ENCODE results near the gene BTBD9. TPM values are rescaled to one million over a fixed set of nuclear protein-coding genes. Genes with fewer than 3 reads are reported as not detected.
A peak's percentile ranks its signal among the peaks of the same experiment; 100 is the strongest.

The BTBD9 gene
- total RNA-seq, 2 experiments from 2014 or later = 6.2 to 6.4 TPM

DNA sequence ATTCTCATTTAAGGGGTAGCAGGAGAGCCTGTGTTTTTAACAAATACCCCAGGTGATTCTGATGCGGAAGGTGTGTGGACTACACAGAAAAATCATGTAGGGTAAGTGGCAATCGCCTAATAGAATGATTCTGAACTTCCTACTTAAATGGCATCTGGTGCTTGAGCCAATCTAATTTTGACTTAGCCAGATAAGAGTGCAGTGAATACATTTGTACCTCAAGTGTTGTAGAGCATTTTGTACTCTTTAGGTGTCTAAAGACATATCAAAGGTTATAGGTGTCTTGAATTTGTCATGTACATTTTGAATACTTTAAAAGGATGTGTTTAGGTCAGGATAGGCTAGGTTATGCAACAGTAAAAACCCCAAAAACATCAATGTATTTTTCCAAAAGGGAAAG, 10.0 kb upstream of the BTBD9 start:
- ATAC-seq (no peak), DNase-seq (no peak)
- Mint-ChIP-seq H3K4me1 (ENCODE audit: low read depth) (no peaks in the 10 kb centered on the region), H3K27me3 (no peaks in the 10 kb centered on the region), H3K36me3 (ENCODE audit: low read depth) (no peaks in the 10 kb centered on the region), H3K4me3 (no peak overlapping the region), H3K27ac (no peak overlapping the region), H3K9me3 (peaks cover 5% of the 10 kb centered on the region)
- ChIA-PET POLR2A (no interaction called here), CTCF (no interaction called here)
- TF ChIP-seq, protein P1, sequence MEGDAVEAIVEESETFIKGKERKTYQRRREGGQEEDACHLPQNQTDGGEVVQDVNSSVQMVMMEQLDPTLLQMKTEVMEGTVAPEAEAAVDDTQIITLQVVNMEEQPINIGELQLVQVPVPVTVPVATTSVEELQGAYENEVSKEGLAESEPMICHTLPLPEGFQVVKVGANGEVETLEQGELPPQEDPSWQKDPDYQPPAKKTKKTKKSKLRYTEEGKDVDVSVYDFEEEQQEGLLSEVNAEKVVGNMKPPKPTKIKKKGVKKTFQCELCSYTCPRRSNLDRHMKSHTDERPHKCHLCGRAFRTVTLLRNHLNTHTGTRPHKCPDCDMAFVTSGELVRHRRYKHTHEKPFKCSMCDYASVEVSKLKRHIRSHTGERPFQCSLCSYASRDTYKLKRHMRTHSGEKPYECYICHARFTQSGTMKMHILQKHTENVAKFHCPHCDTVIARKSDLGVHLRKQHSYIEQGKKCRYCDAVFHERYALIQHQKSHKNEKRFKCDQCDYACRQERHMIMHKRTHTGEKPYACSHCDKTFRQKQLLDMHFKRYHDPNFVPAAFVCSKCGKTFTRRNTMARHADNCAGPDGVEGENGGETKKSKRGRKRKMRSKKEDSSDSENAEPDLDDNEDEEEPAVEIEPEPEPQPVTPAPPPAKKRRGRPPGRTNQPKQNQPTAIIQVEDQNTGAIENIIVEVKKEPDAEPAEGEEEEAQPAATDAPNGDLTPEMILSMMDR (IDR thresholded peaks at IDR 0.05) = no peak
- intact Hi-C loops (cut with micrococcal nuclease) = no loop called here

DNA sequence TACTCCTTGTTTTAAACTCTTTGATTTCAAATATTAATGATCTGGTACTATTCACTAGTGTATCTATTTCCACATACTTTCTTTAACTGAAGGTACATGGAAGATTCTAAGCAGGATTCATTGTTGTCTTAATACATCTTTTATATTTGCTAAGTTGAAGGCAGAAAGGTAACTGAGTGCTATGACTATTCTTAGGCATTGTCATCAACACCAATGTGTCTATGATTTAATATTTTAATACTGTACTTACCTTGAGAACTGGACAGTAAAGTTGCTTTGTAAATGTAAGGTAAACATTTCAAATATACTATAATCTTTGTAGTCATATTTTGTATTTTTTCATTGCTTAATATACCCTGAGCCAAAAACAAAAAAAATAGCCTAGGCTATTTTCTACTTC, 8.9 kb upstream of the BTBD9 start:
- CTCF ChIA-PET = no interaction called here

DNA sequence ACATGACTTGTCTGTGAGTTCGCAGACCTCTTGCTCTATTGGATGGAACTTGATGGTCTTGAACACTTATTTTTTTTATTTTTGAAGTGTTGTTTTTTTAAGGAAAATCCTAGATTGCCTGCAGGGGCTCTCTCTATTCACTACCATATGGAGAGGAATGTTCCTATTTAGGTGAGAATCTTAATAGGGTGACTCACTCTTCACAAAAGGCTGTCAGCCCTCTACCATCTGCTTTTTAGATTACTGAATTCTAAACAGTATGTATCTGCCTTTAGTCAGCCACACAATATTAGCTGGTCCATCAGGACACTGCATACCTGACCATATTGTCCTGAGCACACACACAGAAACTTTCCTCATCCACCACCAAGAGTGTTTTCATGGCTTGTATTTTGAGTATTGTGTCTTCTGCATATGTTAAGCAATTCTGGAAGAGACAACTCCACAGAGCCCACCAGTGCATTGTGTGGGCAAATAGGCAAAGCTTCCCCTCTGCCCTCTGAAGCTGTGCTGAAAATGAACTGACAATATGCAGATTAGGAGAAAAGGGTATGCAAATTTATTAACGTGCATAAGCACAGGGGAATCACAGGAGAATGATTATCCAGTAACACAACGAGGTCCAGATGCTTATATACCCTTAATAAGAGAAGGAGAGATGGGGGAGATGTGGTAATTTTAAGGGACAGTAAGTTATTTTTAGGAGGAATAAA, 6.6 kb upstream of the BTBD9 start:
- Mint-ChIP-seq H3K27me3 (no peaks in the 10 kb centered on the region), H3K4me3 (no peak overlapping the region), H3K27ac (no peak overlapping the region), H3K36me3 (ENCODE audit: low read depth) (no peaks in the 10 kb centered on the region), H3K9me3 (peaks cover 3% of the 10 kb centered on the region), H3K4me1 (ENCODE audit: low read depth) (peaks cover 4% of the 10 kb centered on the region)
- ATAC-seq (no peak), DNase-seq (no peak)
- intact Hi-C loops (cut with micrococcal nuclease) = no loop called here
- ChIA-PET POLR2A (no interaction called here), CTCF (no interaction called here)
- TF ChIP-seq, protein P1 (IDR thresholded peaks at IDR 0.05) = no peak

More for the DNA sequence above, 8.9 kb upstream of the BTBD9 start:
- TF ChIP-seq, protein P1 (IDR thresholded peaks at IDR 0.05) = no peak
- DNase-seq (no peak), ATAC-seq (no peak)
- H3K27ac Mint-ChIP-seq = no peak overlapping the region
- H3K27me3 Mint-ChIP-seq = no peaks in the 10 kb centered on the region
- H3K36me3 Mint-ChIP-seq (ENCODE audit: low read depth) = no peaks in the 10 kb centered on the region
- peaks cover 5% of the 10 kb centered on the region for H3K9me3 Mint-ChIP-seq
- no peaks in the 10 kb centered on the region for H3K4me1 Mint-ChIP-seq (ENCODE audit: low read depth)
- intact Hi-C loops (cut with micrococcal nuclease) = no loop called here
- H3K4me3 Mint-ChIP-seq = no peak overlapping the region
- POLR2A ChIA-PET = no interaction called here

DNA sequence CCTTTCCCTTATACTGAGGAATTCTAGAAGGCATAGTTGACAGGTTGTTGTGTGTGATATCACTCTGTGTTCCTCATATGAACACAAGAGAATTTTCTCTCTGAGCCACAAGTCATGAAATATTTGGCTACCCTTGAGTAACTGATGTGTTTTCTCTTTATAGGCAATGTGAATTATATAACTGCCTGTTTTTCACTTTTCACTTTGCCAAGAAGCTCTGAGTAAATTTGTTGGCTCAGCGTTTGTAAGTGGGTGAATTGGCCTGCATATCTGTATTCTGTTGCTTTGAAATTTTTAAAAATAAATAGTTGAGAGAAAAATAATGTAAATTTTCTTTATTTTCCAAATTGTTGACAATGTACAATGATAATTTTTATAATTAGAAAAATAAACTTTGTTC, 5.2 kb upstream of the BTBD9 start:
- TF ChIP-seq, protein P1 (IDR thresholded peaks at IDR 0.05) = no peak
- H3K4me1 Mint-ChIP-seq (ENCODE audit: low read depth) = peaks cover 10% of the 10 kb centered on the region
- DNase-seq (no peak), ATAC-seq (no peak)
- H3K27me3 Mint-ChIP-seq = no peaks in the 10 kb centered on the region
- no peak overlapping the region for H3K4me3 Mint-ChIP-seq
- no peak overlapping the region for H3K27ac Mint-ChIP-seq
- no peaks in the 10 kb centered on the region for H3K36me3 Mint-ChIP-seq (ENCODE audit: low read depth)
- intact Hi-C loops (cut with micrococcal nuclease) = no loop called here
- ChIA-PET POLR2A (no interaction called here), CTCF (no interaction called here)
- no peaks in the 10 kb centered on the region for H3K9me3 Mint-ChIP-seq

DNA sequence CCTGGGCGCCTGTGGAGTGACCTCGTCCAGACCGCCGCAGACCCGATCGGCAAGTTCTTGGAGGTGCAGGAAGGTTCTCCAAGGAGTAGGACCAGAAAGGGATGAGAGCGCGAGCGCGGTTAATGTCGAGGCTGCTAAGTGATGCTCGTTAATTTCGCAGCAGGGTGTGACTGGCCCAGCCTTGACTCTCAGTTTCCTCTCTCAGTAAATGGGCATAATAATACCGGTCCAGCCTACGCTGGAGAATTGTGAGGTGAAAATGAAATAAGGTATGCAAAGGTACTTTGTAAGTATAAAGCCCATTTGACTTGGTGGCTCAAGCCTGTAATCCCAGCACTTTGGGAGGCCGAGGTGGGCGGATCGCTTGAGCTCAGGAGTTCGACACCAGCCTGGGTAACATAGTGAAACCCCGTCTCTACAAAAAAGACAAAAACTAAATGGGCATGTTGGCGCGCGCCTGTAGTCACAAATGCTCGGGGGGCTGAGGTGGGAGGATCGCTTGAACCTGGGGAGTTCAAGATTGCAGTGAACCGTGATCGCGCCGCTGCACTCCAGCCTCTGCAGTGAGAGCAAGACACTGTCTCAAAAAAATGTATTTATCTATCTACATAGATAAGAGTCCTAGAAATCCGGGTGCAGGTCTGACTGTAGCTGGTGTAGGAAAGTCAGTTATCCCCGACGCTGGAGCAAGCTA, 634 bp upstream of the BTBD9 start:
- no peaks in the 10 kb centered on the region for H3K36me3 Mint-ChIP-seq (ENCODE audit: low read depth)
- TF ChIP-seq, protein P1 (IDR thresholded peaks at IDR 0.05) = no peak
- no peaks in the 10 kb centered on the region for H3K27me3 Mint-ChIP-seq
- intact Hi-C loops (cut with micrococcal nuclease) = no loop called here
- peaks cover 41% of the 10 kb centered on the region for H3K4me1 Mint-ChIP-seq (ENCODE audit: low read depth)
- DNase-seq = no peak
- ATAC-seq = peak; percentile 29
- POLR2A ChIA-PET = interaction anchor here (1.0 to 2.2 kb wide), 4 partner anchors 10 to 63 kb away, joined by 3 to 6 read pairs (median 4); partner anchors contain the start of gene GLO1
- H3K27ac Mint-ChIP-seq = peak overlapping the region; percentile 93
- no peaks in the 10 kb centered on the region for H3K9me3 Mint-ChIP-seq
- CTCF ChIA-PET = interaction anchor here (1.0 kb wide), 1 partner anchor 70 kb away, joined by 4 read pairs; no protein-coding TSS in a partner anchor
- H3K4me3 Mint-ChIP-seq = peak overlapping the region; percentile 86
